H1 (cell line): Measurements from ENCODE around the gene NXPH3. TPM values are rescaled to one million over a fixed set of nuclear protein-coding genes. Genes with fewer than 3 reads are reported as not detected.

Source experiments
- CTCF ChIA-PET: fragments of 300-600 bp; sonication (Branson Sonifier 250); formaldehyde crosslinking; loops from one replicate; lab custom pipeline; 2021; ENCODE audit not compliant: partially characterized antibody; lab: Charles Lee
- POLR2A ChIA-PET: fragments of 300-600 bp; sonication (Branson Sonifier 250); formaldehyde crosslinking; loops from one replicate; lab custom pipeline; 2021; ENCODE audit warnings: inconsistent platforms; ENCODE audit not compliant: partially characterized antibody; lab: Charles Lee
- DNase-seq, 2 experiments: peaks; one replicate each; pipeline versions ENCODE4 v3.0.0 to v3.0.0-alpha.2; 2010 to 2022; ENCODE audit warnings: low spot score in 2 of 2, low read depth in 1 of 2, mixed read lengths in 1 of 2
- FAIRE-seq: peaks from 2 replicates; lab custom pipeline; 2011; peaks lifted over from hg19 to GRCh38; lab: Jason Lieb, UNC
- H2AFZ ChIP-seq: 2 replicates; pipeline ENCODE4 v1.8.1; 2012; ENCODE audit warnings: low read length, inconsistent platforms
- H2AK5ac ChIP-seq: 2 replicates; pipeline ENCODE4 v1.6.1; 2013; ENCODE audit warnings: low read depth, low read length
- H2BK120ac ChIP-seq: replicated peaks from 2 replicates; pipeline ENCODE3; 2013; ENCODE audit warnings: low read depth, low read length, inconsistent platforms
- H2BK12ac ChIP-seq: 2 replicates; pipeline ENCODE4 v1.6.1; 2013; ENCODE audit warnings: low read depth, low read length
- H2BK15ac ChIP-seq: 2 replicates; pipeline ENCODE4 v1.6.1; 2013; ENCODE audit warnings: low read length
- H2BK20ac ChIP-seq: 2 replicates; pipeline ENCODE4 v1.6.1; 2013; ENCODE audit warnings: low read length
- H2BK5ac ChIP-seq: 2 replicates; pipeline ENCODE4 v1.6.1; 2013; ENCODE audit warnings: low read depth, low read length
- H3K14ac ChIP-seq: 2 replicates; pipeline ENCODE4 v1.6.1; 2013; ENCODE audit warnings: inconsistent platforms; ENCODE audit not compliant: insufficient read length
- H3K18ac ChIP-seq: 2 replicates; pipeline ENCODE4 v1.6.1; 2013; ENCODE audit warnings: low read length; ENCODE audit errors: extremely low read depth
- H3K23ac ChIP-seq: 2 replicates; pipeline ENCODE4 v1.6.1; 2013; ENCODE audit warnings: inconsistent platforms; ENCODE audit not compliant: insufficient read length
- H3K23me2 ChIP-seq: 2 replicates; pipeline ENCODE4 v1.6.1; 2013; ENCODE audit warnings: low read depth, low read length
- H3K27ac ChIP-seq: 2 replicates; pipeline ENCODE4 v1.6.1; 2011; ENCODE audit warnings: low read depth, low read length, inconsistent platforms
- H3K27me3 ChIP-seq, 4 experiments: replicated peaks in 1 of 4; 1 replicate in 1 of 4; 2 replicates in 3 of 4; pipeline versions ENCODE4 v1.6.1 to v1.8.1; 2011 to 2013; ENCODE audit warnings: low read length in 3 of 4, mild to moderate bottlenecking in 3 of 4, inconsistent platforms in 2 of 4, mixed read lengths in 2 of 4, moderate library complexity in 1 of 4; ENCODE audit not compliant: control insufficient read depth in 3 of 4, insufficient read depth in 3 of 4; ENCODE audit errors: extremely low read depth in 1 of 4
- H3K36me3 ChIP-seq, 4 experiments: 2 replicates each; pipeline versions ENCODE4 v1.6.1 to v1.8.1; 2011 to 2013; ENCODE audit warnings: mild to moderate bottlenecking in 4 of 4, low read length in 3 of 4, moderate library complexity in 2 of 4, control low read depth in 1 of 4, inconsistent platforms in 1 of 4; ENCODE audit not compliant: insufficient read depth in 4 of 4, control insufficient read depth in 2 of 4
- H3K4ac ChIP-seq: replicated peaks from 2 replicates; pipeline ENCODE3; 2013; ENCODE audit warnings: low read length, low read depth, mixed read lengths, inconsistent platforms; ENCODE audit not compliant: insufficient read length
- H3K4me1 ChIP-seq, 4 experiments: replicated peaks in 1 of 4; 1 replicate in 1 of 4; 2 replicates in 3 of 4; pipeline versions ENCODE4 v1.6.1 to v1.8.1; 2011 to 2013; ENCODE audit warnings: low read length in 3 of 4, inconsistent platforms in 2 of 4, mixed read lengths in 1 of 4; ENCODE audit not compliant: insufficient read depth in 4 of 4, control insufficient read depth in 3 of 4
- H3K4me2 ChIP-seq, 2 experiments: 2 replicates each; pipeline versions ENCODE4 v1.6.1 to v1.8.1; 2011 to 2013; ENCODE audit warnings: low read depth in 2 of 2, low read length in 2 of 2, control low read depth in 1 of 2, inconsistent platforms in 1 of 2, mild to moderate bottlenecking in 1 of 2; ENCODE audit not compliant: insufficient read depth in 1 of 2
- H3K4me3 ChIP-seq, 4 experiments: fragments of 200-600, 300-600 bp in 1 of 4; sonication (generic), shearing (Covaris generic), sonication (Bioruptor Twin) in 1 of 4; 2 replicates each; pipeline versions ENCODE4 v1.5.1 to v1.8.1; 2011 to 2016; ENCODE audit warnings: low read length in 4 of 4, low read depth in 3 of 4, control low read depth in 2 of 4, inconsistent platforms in 2 of 4, mild to moderate bottlenecking in 2 of 4, mixed read lengths in 1 of 4, moderate library complexity in 1 of 4; ENCODE audit not compliant: insufficient read depth in 2 of 4; ENCODE audit errors: extremely low read depth in 1 of 4
- H3K56ac ChIP-seq: replicated peaks from 2 replicates; pipeline ENCODE3; 2013; ENCODE audit warnings: low read depth, mild to moderate bottlenecking, mixed read lengths, low read length, inconsistent platforms; ENCODE audit not compliant: insufficient read length
- H3K79me1 ChIP-seq: 2 replicates; pipeline ENCODE4 v1.6.1; 2013; ENCODE audit warnings: low read depth, low read length, control low read depth
- H3K79me2 ChIP-seq, 2 experiments: 2 replicates each; pipeline versions ENCODE4 v1.6.1 to v1.8.1; 2012 to 2013; ENCODE audit warnings: low read length in 2 of 2, mild to moderate bottlenecking in 2 of 2, inconsistent platforms in 1 of 2; ENCODE audit not compliant: insufficient read depth in 2 of 2, control insufficient read depth in 1 of 2
- H3K9ac ChIP-seq, 4 experiments: replicated peaks in 1 of 4; 1 replicate in 1 of 4; 2 replicates in 3 of 4; pipeline versions ENCODE4 v1.6.1 to v1.8.1; 2011 to 2013; ENCODE audit warnings: low read depth in 3 of 4, low read length in 3 of 4, control low read depth in 2 of 4, mild to moderate bottlenecking in 2 of 4, moderate library complexity in 2 of 4, inconsistent platforms in 1 of 4; ENCODE audit errors: extremely low read depth in 1 of 4
- H3K9me3 ChIP-seq, 2 experiments: 2 replicates each; pipeline versions ENCODE4 v1.6.1 to v1.8.1; 2012 to 2013; ENCODE audit warnings: mild to moderate bottlenecking in 2 of 2, moderate library complexity in 2 of 2, control low read depth in 1 of 2, inconsistent platforms in 1 of 2, low read depth in 1 of 2, low read length in 1 of 2, mixed read lengths in 1 of 2; ENCODE audit not compliant: insufficient read depth in 2 of 2
- H4K20me1 ChIP-seq, 2 experiments: replicated peaks in 1 of 2; 2 replicates each; pipeline versions ENCODE3 to v1.8.1; 2011 to 2013; ENCODE audit warnings: inconsistent platforms in 2 of 2, low read length in 2 of 2, mild to moderate bottlenecking in 1 of 2; ENCODE audit not compliant: insufficient read depth in 2 of 2, control insufficient read depth in 1 of 2
- H4K5ac ChIP-seq: 2 replicates; pipeline ENCODE4 v1.6.1; 2013; ENCODE audit warnings: low read length, low read depth, mixed read lengths, inconsistent platforms; ENCODE audit not compliant: insufficient read length
- H4K8ac ChIP-seq: 2 replicates; pipeline ENCODE4 v1.8.0; 2013; ENCODE audit warnings: mild to moderate bottlenecking, moderate library complexity, low read length, inconsistent platforms; ENCODE audit not compliant: insufficient read depth; ENCODE audit errors: extremely low read depth
- H4K91ac ChIP-seq: replicated peaks from 2 replicates; pipeline ENCODE3; 2013; ENCODE audit warnings: low read length, mixed read lengths, inconsistent platforms; ENCODE audit not compliant: insufficient read length
- EGR1 ChIP-seq: IDR thresholded peaks from 2 replicates; pipeline ENCODE4 v1.6.1; 2011; ENCODE audit warnings: low read depth, low read length, borderline replicate concordance
- HDAC6 ChIP-seq: IDR thresholded peaks from one replicate; pipeline ENCODE4 v1.7.1; 2012; ENCODE audit warnings: low read depth, mild to moderate bottlenecking, inconsistent platforms, low read length, moderate library complexity
- POU5F1 ChIP-seq: IDR thresholded peaks from 2 replicates; pipeline ENCODE4 v1.6.1; 2011; ENCODE audit warnings: low read depth, mild to moderate bottlenecking, low read length, moderate library complexity
- RXRA ChIP-seq: IDR thresholded peaks from 2 replicates; pipeline ENCODE4 v1.6.1; 2011; ENCODE audit warnings: low read depth, mild to moderate bottlenecking, low read length, moderate library complexity; ENCODE audit not compliant: insufficient read depth
- WGBS, 2 experiments: shearing (Covaris generic) in 1 of 2; methylation state at CpG; one replicate each; pipeline versions ENCODE4 v1.1.6 to v1.1.7; 2013 to 2015; ENCODE audit warnings: low lambda C conversion rate in 2 of 2, mixed read lengths in 2 of 2, inconsistent platforms in 1 of 2, low coverage in 1 of 2, missing lambda C conversion rate in 1 of 2; ENCODE audit not compliant: insufficient replicate concordance in 2 of 2, insufficient coverage in 1 of 2, insufficient read length in 1 of 2; ENCODE audit errors: extremely low coverage in 1 of 2, missing lambda C conversion rate in 1 of 2; 5-methylcytosine and 5-hydroxymethylcytosine counted together
- polyA plus RNA-seq, 7 experiments: library from polyadenylated mRNA; depleted of rRNA in 3 of 7; stranded (reverse) in 5 of 7; unstranded in 2 of 7; fragments of >200 nt in 5 of 7; fragments of 200-250 nt in 2 of 7; gene quantifications; 1 replicate in 5 of 7; 2 replicates in 1 of 7; 4 replicates in 1 of 7; pipeline versions ENCODE4 v1.2.1 to v1.2.3, GENCODE V29; 2011 to 2013; ENCODE audit warnings: missing spikeins in 2 of 7, mixed read lengths in 2 of 7
- total RNA-seq: library from RNA; stranded (reverse); fragmentation: NEBNext Ultra II Directional; extraction: Animal tissue kit (Norgen Biotek cat#: 25700); gene quantifications from 2 replicates; pipeline ENCODE4 v1.2.1, GENCODE V29; 2021

NXPH3 gene
- total and polyA plus RNA-seq, 2 of the 8 experiments (the other 6 are each of a cell fraction or from before 2014, with no cell fraction given): 2.5 to 3.7 TPM

GRCh38 chr17:49604314-49604869, 28.7 kb downstream of the NXPH3 start:
- no peak overlapping the region for H2BK12ac ChIP-seq
- H3K18ac ChIP-seq: no peak overlapping the region
- H3K9me3 ChIP-seq: no peaks in the 10 kb centered on the region
- ChIA-PET POLR2A (no interaction called here), CTCF (interaction anchor here (1.4 to 5.1 kb wide), 4 partner anchors 12 to 39 kb away, joined by 3 to 17 read pairs (median 5); no protein-coding TSS in a partner anchor)
- H3K79me2 ChIP-seq: no peaks in the 10 kb centered on the region
- H3K4me1 ChIP-seq: no peaks in the 10 kb centered on the region
- no peak overlapping the region for H3K23ac ChIP-seq
- FAIRE-seq (no peak), DNase-seq (no peak)
- H3K23me2 ChIP-seq: no peaks in the 10 kb centered on the region
- H2AFZ ChIP-seq: no peak overlapping the region
- H3K79me1 ChIP-seq: no peaks in the 10 kb centered on the region
- H3K27me3 ChIP-seq: no peaks in the 10 kb centered on the region
- H2AK5ac ChIP-seq: no peak overlapping the region
- H3K9ac ChIP-seq: no peak overlapping the region
- H3K56ac ChIP-seq: no peak overlapping the region
- H2BK120ac ChIP-seq: no peak overlapping the region
- WGBS, 2 experiments: 96% methylated on average over 7 of the region's 7 CpGs; no CpG with 5 or more reads in 1 of the 2 experiments
- no peak overlapping the region for H4K5ac ChIP-seq
- no peak overlapping the region for H3K14ac ChIP-seq
- no peak overlapping the region for H2BK20ac ChIP-seq
- H2BK5ac ChIP-seq: no peak overlapping the region
- H3K36me3 ChIP-seq: peaks cover 3 to 33% (median 14%) of the 10 kb centered on the region in 4 experiments; a peak in 7 of 8 replicates
- no peak overlapping the region for H3K4ac ChIP-seq
- H3K4me2 ChIP-seq: no peak overlapping the region
- H4K91ac ChIP-seq: no peak overlapping the region
- H3K27ac ChIP-seq: no peak overlapping the region
- TF ChIP-seq RXRA: no peak
- no peak for TF ChIP-seq HDAC6
- TF ChIP-seq POU5F1: no peak
- TF ChIP-seq EGR1: no peak
- no peak overlapping the region for H3K4me3 ChIP-seq
- no peak overlapping the region for H2BK15ac ChIP-seq
- no peaks in the 10 kb centered on the region for H4K20me1 ChIP-seq
- no peak overlapping the region for H4K8ac ChIP-seq
